ENCODE measurements around the gene NOXA1. TPM values are rescaled to one million over a fixed set of nuclear protein-coding genes. Genes with fewer than 3 reads are reported as not detected.
A peak's percentile ranks its signal among the peaks of the same experiment; 100 is the strongest.

NOXA1 gene
- total RNA-seq, 4 donors from 2014 or later: 2.2 to 7.6 (median 4.0) TPM

- 28% methylated on average over 21 of the region's 25 CpGs for WGBS
- DNase-seq (ENCODE audit: low spot score in 2 of 2): peak in 1 of 2 donors; percentile 88
- Histone ChIP-seq H3K27ac (no peak overlapping the region), H3K9me3 (no peaks in the 10 kb centered on the region), H3K4me3 (peak overlapping the region; percentile 60), H3K27me3 (no peaks in the 10 kb centered on the region), H3K4me1 (peaks cover 43% of the 10 kb centered on the region), H3K36me3 (peaks cover 36% of the 10 kb centered on the region)
- TF ChIP-seq POLR2A (IDR thresholded peaks at IDR 0.05): no peak
- no peak for TF ChIP-seq EP300 (IDR thresholded peaks at IDR 0.05)
- TF ChIP-seq POLR2AphosphoS5 (IDR thresholded peaks at IDR 0.05): no peak
Observed at GRCh38 chr9:137453643-137454081, 30.5 kb downstream of the NOXA1 start.

- TF ChIP-seq EP300 (IDR thresholded peaks at IDR 0.05) (no peak), POLR2A (IDR thresholded peaks at IDR 0.05) (no peak), CTCF (IDR thresholded peaks at IDR 0.05) (no peak), POLR2AphosphoS5 (IDR thresholded peaks at IDR 0.05) (no peak)
- peak overlapping the region; percentile 82 for H3K27ac ChIP-seq
- H3K4me3 ChIP-seq: peak overlapping the region; percentile 60
- WGBS: 20% methylated on average over 7 of the region's 24 CpGs
- H3K4me1 ChIP-seq: peaks cover 46% of the 10 kb centered on the region
- H3K36me3 ChIP-seq: peaks cover 32% of the 10 kb centered on the region
- H3K9me3 ChIP-seq: no peaks in the 10 kb centered on the region
- no peaks in the 10 kb centered on the region for H3K27me3 ChIP-seq
- peak in 1 of 2 donors; percentile 92 for DNase-seq (ENCODE audit: low spot score in 2 of 2)
Observed at GRCh38 chr9:137454145-137454596, 31.0 kb downstream of the NOXA1 start.

GRCh38 chr9:137454597-137455358 is 31.6 kb downstream of the NOXA1 start:
- Histone ChIP-seq H3K4me1 (peaks cover 52% of the 10 kb centered on the region), H3K36me3 (peaks cover 26% of the 10 kb centered on the region), H3K27me3 (no peaks in the 10 kb centered on the region), H3K9me3 (no peaks in the 10 kb centered on the region), H3K4me3 (peak overlapping the region; percentile 60), H3K27ac (peak overlapping the region; percentile 82)
- peak in 1 of 2 donors; percentile 79 for DNase-seq (ENCODE audit: low spot score in 2 of 2)
- TF ChIP-seq EP300 (IDR thresholded peaks at IDR 0.05): no peak
- TF ChIP-seq CTCF (IDR thresholded peaks at IDR 0.05): no peak
- TF ChIP-seq POLR2AphosphoS5 (IDR thresholded peaks at IDR 0.05): no peak
- no peak for TF ChIP-seq POLR2A (IDR thresholded peaks at IDR 0.05)
- 66% methylated on average over 7 of the region's 30 CpGs for WGBS

- peaks cover 22% of the 10 kb centered on the region for H3K36me3 ChIP-seq
- no peaks in the 10 kb centered on the region for H3K9me3 ChIP-seq
- peaks cover 58% of the 10 kb centered on the region for H3K4me1 ChIP-seq
- WGBS: 78% methylated on average over 5 of the region's 18 CpGs
- no peak overlapping the region for H3K4me3 ChIP-seq
- no peaks in the 10 kb centered on the region for H3K27me3 ChIP-seq
- no peak overlapping the region for H3K27ac ChIP-seq
- DNase-seq (ENCODE audit: low spot score in 2 of 2): peak in 1 of 2 donors; percentile 75
- no peak for TF ChIP-seq POLR2A (IDR thresholded peaks at IDR 0.05)
- no peak for TF ChIP-seq POLR2AphosphoS5 (IDR thresholded peaks at IDR 0.05)
- no peak for TF ChIP-seq CTCF (IDR thresholded peaks at IDR 0.05)
- no peak for TF ChIP-seq EP300 (IDR thresholded peaks at IDR 0.05)
Observed at GRCh38 chr9:137455359-137455991, 32.3 kb downstream of the NOXA1 start.

GRCh38 chr9:137456061-137456863 is 33.1 kb downstream of the NOXA1 start:
- Histone ChIP-seq H3K4me1 (peaks cover 58% of the 10 kb centered on the region), H3K9me3 (no peaks in the 10 kb centered on the region)
- 82% methylated on average over 12 of the region's 12 CpGs for WGBS

More at GRCh38 chr9:137456061-137456863, 33.1 kb downstream of the NOXA1 start:
- Histone ChIP-seq H3K27me3 (no peaks in the 10 kb centered on the region), H3K27ac (no peak overlapping the region), H3K4me3 (no peak overlapping the region), H3K36me3 (peaks cover 22% of the 10 kb centered on the region)
- peak in 1 of 2 donors; percentile 58 for DNase-seq (ENCODE audit: low spot score in 2 of 2)
- TF ChIP-seq CTCF (IDR thresholded peaks at IDR 0.05): no peak
- no peak for TF ChIP-seq EP300 (IDR thresholded peaks at IDR 0.05)
- TF ChIP-seq POLR2AphosphoS5 (IDR thresholded peaks at IDR 0.05): no peak

Data from suprapubic skin (tissue), 4 donors.